Breast epithelium (tissue), 3 donors: ENCODE data around the gene OSBPL6.

Experiments
- POLR2A ChIP-seq: fragments of 450-650 bp; IDR thresholded peaks from one replicate; pipeline ENCODE4 v1.6.1; 2016; ENCODE audit warnings: antibody characterized with exemption, mild to moderate bottlenecking, moderate library complexity
- TF ChIP-seq, protein P1 (sequence below), 3 donors: fragments of 450-650 bp; IDR thresholded peaks; one replicate each; pipeline ENCODE4 v1.5.1; 2016 to 2017; ENCODE audit warnings: antibody characterized with exemption in 3 of 3, mild to moderate bottlenecking in 3 of 3, moderate library complexity in 3 of 3

DNA sequence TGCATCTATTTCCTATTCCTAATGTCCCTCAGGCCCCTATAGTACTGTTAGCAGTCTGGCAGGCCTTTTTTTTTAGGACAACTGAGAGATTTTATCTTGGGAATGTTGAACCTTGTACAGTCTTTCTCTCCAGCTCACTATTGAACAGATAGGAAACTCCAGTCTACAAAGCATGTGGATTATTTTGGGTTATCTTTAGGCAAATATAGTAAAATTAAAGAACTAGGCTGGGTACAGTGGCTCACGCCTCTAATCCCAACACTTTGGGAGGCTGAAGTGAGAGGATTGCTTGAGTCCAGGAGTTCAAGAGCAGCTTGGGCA is 102.7 kb downstream of the OSBPL6 start:
- TF ChIP-seq, protein P1, sequence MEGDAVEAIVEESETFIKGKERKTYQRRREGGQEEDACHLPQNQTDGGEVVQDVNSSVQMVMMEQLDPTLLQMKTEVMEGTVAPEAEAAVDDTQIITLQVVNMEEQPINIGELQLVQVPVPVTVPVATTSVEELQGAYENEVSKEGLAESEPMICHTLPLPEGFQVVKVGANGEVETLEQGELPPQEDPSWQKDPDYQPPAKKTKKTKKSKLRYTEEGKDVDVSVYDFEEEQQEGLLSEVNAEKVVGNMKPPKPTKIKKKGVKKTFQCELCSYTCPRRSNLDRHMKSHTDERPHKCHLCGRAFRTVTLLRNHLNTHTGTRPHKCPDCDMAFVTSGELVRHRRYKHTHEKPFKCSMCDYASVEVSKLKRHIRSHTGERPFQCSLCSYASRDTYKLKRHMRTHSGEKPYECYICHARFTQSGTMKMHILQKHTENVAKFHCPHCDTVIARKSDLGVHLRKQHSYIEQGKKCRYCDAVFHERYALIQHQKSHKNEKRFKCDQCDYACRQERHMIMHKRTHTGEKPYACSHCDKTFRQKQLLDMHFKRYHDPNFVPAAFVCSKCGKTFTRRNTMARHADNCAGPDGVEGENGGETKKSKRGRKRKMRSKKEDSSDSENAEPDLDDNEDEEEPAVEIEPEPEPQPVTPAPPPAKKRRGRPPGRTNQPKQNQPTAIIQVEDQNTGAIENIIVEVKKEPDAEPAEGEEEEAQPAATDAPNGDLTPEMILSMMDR (IDR thresholded peaks at IDR 0.05) = no peak
- no peak for TF ChIP-seq POLR2A
